Measurements from ENCODE around the gene ABCB4.
"Not testable (repeated sequence)": the region's sequence is repeated elsewhere in the genome, so short reads cannot be mapped to it uniquely, and the experiment has no call there.

ABCB4 gene

GRCh38 chr7:87480386-87480785 lies 4.9 kb upstream of the ABCB4 start:
- DNase-seq (ENCODE audit: low read depth, low spot score) = no peak
- H3K4me3 ChIP-seq (ENCODE audit: low read length) = no peak overlapping the region

GRCh38 chr7:87479951-87480350 lies 4.5 kb upstream of the ABCB4 start:
- no peak overlapping the region for H3K4me3 ChIP-seq (ENCODE audit: low read length)

GRCh38 chr7:87476179-87476557 lies 688 bp upstream of the ABCB4 start:
- DNase-seq (ENCODE audit: low read depth, low spot score) = no peak
- H3K4me3 ChIP-seq (ENCODE audit: low read length) = no peak overlapping the region

More at GRCh38 chr7:87479951-87480350, 4.5 kb upstream of the ABCB4 start:
- no peak for DNase-seq (ENCODE audit: low read depth, low spot score)

GRCh38 chr7:87474533-87475358 lies 734 bp downstream of the ABCB4 start:
- no peak for DNase-seq (ENCODE audit: low read depth, low spot score)
- H3K4me3 ChIP-seq (ENCODE audit: low read length) = no peak overlapping the region

- no peak overlapping the region for H3K4me3 ChIP-seq (ENCODE audit: low read length)
- DNase-seq (ENCODE audit: low read depth, low spot score) = no peak
Observed at GRCh38 chr7:87473986-87474385, 1.5 kb downstream of the ABCB4 start.

GRCh38 chr7:87473192-87473591 lies 2.3 kb downstream of the ABCB4 start:
- no peak for DNase-seq (ENCODE audit: low read depth, low spot score)
- no peak overlapping the region for H3K4me3 ChIP-seq (ENCODE audit: low read length)

- H3K4me3 ChIP-seq (ENCODE audit: low read length) = no peak overlapping the region
- no peak for DNase-seq (ENCODE audit: low read depth, low spot score)
Observed at GRCh38 chr7:87471473-87471872, 4.0 kb downstream of the ABCB4 start.

GRCh38 chr7:87469204-87469603 lies 6.3 kb downstream of the ABCB4 start:
- DNase-seq (ENCODE audit: low read depth, low spot score) = not testable (repeated sequence)

GRCh38 chr7:87465534-87465880 lies 10.0 kb downstream of the ABCB4 start:
- DNase-seq (ENCODE audit: low read depth, low spot score); H3K4me3 ChIP-seq (ENCODE audit: low read length): not testable (repeated sequence)

More at GRCh38 chr7:87469204-87469603, 6.3 kb downstream of the ABCB4 start:
- not testable (repeated sequence) for H3K4me3 ChIP-seq (ENCODE audit: low read length)

- not testable (repeated sequence) for H3K4me3 ChIP-seq (ENCODE audit: low read length)
- DNase-seq (ENCODE audit: low read depth, low spot score) = peak; percentile 14
Observed at GRCh38 chr7:87464830-87465533, 10.5 kb downstream of the ABCB4 start.

- DNase-seq (ENCODE audit: low read depth, low spot score) = no peak
- H3K4me3 ChIP-seq (ENCODE audit: low read length) = no peak overlapping the region
Observed at GRCh38 chr7:87463982-87464381, 11.5 kb downstream of the ABCB4 start.

- not testable (repeated sequence) for H3K4me3 ChIP-seq (ENCODE audit: low read length)
Observed at GRCh38 chr7:87460444-87460843, 15.0 kb downstream of the ABCB4 start.

GRCh38 chr7:87459941-87460340 lies 15.5 kb downstream of the ABCB4 start:
- H3K4me3 ChIP-seq (ENCODE audit: low read length) = no peak overlapping the region
- no peak for DNase-seq (ENCODE audit: low read depth, low spot score)

More at GRCh38 chr7:87460444-87460843, 15.0 kb downstream of the ABCB4 start:
- DNase-seq (ENCODE audit: low read depth, low spot score) = not testable (repeated sequence)

GRCh38 chr7:87458148-87458547 lies 17.3 kb downstream of the ABCB4 start:
- no peak for DNase-seq (ENCODE audit: low read depth, low spot score)
- no peak overlapping the region for H3K4me3 ChIP-seq (ENCODE audit: low read length)

GRCh38 chr7:87456247-87456646 lies 19.2 kb downstream of the ABCB4 start:
- no peak overlapping the region for H3K4me3 ChIP-seq (ENCODE audit: low read length)
- no peak for DNase-seq (ENCODE audit: low read depth, low spot score)

GRCh38 chr7:87452279-87452678 lies 23.2 kb downstream of the ABCB4 start:
- no peak for DNase-seq (ENCODE audit: low read depth, low spot score)
- no peak overlapping the region for H3K4me3 ChIP-seq (ENCODE audit: low read length)

GRCh38 chr7:87451187-87451586 lies 24.3 kb downstream of the ABCB4 start:
- no peak for DNase-seq (ENCODE audit: low read depth, low spot score)
- no peak overlapping the region for H3K4me3 ChIP-seq (ENCODE audit: low read length)

- no peak overlapping the region for H3K4me3 ChIP-seq (ENCODE audit: low read length)
- no peak for DNase-seq (ENCODE audit: low read depth, low spot score)
Observed at GRCh38 chr7:87450706-87451105, 24.8 kb downstream of the ABCB4 start.

GRCh38 chr7:87448388-87448787 lies 27.1 kb downstream of the ABCB4 start:
- DNase-seq (ENCODE audit: low read depth, low spot score) = no peak

GRCh38 chr7:87447116-87447635 lies 28.3 kb downstream of the ABCB4 start:
- no peak for DNase-seq (ENCODE audit: low read depth, low spot score)

More at GRCh38 chr7:87448388-87448787, 27.1 kb downstream of the ABCB4 start:
- H3K4me3 ChIP-seq (ENCODE audit: low read length) = no peak overlapping the region

More at GRCh38 chr7:87447116-87447635, 28.3 kb downstream of the ABCB4 start:
- H3K4me3 ChIP-seq (ENCODE audit: low read length) = no peak overlapping the region
